Fibroblast of pulmonary artery (primary cell): ENCODE results near the gene MSH2.

Source experiments
- DNase-seq: peaks from one replicate; pipeline ENCODE4 v3.0.0-alpha.2; 2010; ENCODE audit warnings: low read depth
- H3K4me3 ChIP-seq: replicated peaks from 2 replicates; pipeline ENCODE4 v1.5.1; 2011; ENCODE audit warnings: low read depth, mild to moderate bottlenecking, control low read depth, low read length, moderate library complexity
- TF ChIP-seq, protein P1 (sequence below): IDR thresholded peaks from 2 replicates; pipeline ENCODE4 v1.5.1; 2011; ENCODE audit warnings: mild to moderate bottlenecking, control low read depth, low read length, inconsistent platforms; ENCODE audit errors: missing control alignments

Gene MSH2

GRCh38 chr2:47519147-47519537 is 116.2 kb downstream of the MSH2 start:
- no peak for DNase-seq
- TF ChIP-seq, protein P1, sequence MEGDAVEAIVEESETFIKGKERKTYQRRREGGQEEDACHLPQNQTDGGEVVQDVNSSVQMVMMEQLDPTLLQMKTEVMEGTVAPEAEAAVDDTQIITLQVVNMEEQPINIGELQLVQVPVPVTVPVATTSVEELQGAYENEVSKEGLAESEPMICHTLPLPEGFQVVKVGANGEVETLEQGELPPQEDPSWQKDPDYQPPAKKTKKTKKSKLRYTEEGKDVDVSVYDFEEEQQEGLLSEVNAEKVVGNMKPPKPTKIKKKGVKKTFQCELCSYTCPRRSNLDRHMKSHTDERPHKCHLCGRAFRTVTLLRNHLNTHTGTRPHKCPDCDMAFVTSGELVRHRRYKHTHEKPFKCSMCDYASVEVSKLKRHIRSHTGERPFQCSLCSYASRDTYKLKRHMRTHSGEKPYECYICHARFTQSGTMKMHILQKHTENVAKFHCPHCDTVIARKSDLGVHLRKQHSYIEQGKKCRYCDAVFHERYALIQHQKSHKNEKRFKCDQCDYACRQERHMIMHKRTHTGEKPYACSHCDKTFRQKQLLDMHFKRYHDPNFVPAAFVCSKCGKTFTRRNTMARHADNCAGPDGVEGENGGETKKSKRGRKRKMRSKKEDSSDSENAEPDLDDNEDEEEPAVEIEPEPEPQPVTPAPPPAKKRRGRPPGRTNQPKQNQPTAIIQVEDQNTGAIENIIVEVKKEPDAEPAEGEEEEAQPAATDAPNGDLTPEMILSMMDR, result no peak
- H3K4me3 ChIP-seq, result no peak overlapping the region

DNA sequence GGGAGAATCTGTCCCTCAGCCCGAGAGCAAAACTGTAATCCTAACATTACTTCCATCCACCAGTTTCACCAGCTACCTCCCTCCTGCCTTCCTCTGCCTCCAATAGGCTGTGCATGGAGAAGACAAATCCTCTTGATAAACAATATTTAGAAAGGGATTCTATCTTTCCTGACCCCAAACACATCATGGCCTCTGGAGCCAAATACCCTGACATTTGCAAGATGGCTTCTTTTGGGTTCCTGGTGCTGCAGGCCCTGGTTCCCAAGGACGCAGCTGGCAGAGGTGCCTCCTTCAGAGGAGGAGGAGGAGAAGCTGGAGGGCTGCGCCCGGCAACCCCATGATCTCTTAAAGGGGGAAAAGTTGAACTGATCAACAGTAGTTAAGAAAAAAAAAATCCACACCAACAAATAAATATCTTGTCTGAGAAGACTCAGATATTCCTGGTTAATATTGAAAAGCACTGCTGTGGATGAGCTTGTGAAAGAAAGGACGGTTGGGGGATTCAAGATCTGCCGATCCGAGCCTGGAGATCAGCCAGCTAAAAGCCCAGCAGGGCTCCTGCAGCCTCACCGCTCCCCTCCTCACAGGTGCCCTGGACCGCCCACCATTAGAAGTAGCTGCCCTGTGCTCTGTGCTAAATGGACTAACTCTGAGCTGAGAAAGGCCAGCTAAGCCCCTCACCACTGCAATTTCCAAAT is 116.8 kb downstream of the MSH2 start:
- no peak overlapping the region for H3K4me3 ChIP-seq

GRCh38 chr2:47520302-47520630 is 117.3 kb downstream of the MSH2 start:
- H3K4me3 ChIP-seq, result no peak overlapping the region
- no peak for DNase-seq
- TF ChIP-seq, protein P1, result no peak

More for the DNA sequence above, 116.8 kb downstream of the MSH2 start:
- no peak for DNase-seq
- TF ChIP-seq, protein P1, result no peak

DNA sequence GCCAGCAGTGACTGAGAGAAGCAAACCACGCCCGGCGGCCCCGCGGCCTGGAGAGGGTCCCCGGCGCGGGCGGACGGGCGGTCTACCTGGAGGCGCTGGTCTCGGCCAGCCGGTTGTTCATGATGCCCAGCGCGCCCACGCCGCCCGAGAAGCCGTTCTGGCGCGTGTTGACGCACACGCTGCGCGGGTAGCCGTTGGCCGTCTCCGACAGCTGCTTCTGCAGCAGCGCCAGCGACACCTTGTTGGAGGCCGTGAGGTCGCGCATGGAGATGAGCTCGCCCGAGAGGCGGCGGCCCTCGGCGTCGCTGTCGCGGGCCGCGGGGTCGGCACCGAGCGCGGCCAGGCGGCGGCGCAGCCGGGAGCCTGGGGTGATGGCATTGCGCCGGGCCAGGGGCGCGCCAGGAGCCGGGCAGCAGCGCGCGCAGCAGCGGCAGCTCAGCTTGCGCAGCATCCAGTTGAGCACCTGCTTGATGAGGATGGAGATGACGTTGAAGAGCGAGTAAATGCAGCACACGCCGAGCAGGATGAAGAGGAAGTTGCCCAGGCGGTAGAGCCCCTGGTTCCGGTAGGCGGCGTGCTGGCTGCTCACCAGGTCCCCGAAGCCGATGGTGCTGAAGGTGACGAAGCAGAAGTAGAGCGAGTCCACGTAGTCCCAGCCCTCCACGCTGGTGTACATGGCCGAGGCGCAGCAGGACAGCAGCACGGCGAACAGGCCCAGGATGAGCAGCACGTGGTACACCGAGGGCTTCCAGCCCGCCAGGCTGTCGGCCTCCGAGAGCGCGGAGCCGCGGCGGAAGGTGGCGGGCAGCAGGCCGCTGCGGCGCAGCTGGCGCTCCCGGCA is 118.1 kb downstream of the MSH2 start:
- peak overlapping the region; percentile 42 for H3K4me3 ChIP-seq
- TF ChIP-seq, protein P1, result peak; percentile 21
- peak; percentile 48 for DNase-seq

- no peak for DNase-seq
- peak overlapping the region; percentile 42 for H3K4me3 ChIP-seq
- TF ChIP-seq, protein P1, result no peak
Measured at GRCh38 chr2:47521666-47522285, 118.8 kb downstream of the MSH2 start.

DNA sequence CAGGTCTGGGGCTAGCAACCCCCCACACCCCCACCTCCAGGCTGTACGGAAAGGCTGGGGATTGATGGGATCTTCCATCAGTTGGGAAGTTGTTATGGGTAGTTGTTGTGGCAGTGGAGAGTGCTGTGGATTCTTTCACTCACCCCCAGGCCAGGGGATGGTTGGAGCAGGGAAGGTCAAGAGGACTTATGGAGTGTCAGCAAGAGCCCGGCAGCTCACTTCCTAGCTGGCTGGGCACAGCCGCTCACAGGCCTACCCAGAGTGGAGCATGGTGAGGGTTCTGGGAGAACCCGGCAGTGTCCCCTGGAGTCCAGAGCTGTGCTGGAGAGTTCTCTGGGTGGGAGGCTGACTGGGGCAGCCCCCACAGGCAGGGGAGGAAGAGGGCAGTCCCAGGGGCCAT is 122.2 kb downstream of the MSH2 start:
- TF ChIP-seq, protein P1, result no peak
- no peak overlapping the region for H3K4me3 ChIP-seq
- no peak for DNase-seq
